Mesenchymal stem cell (in vitro differentiated cells and primary cell): ENCODE measurements around the gene ABTB2.

Experiments used
- DNase-seq: peaks from one replicate; pipeline ENCODE4 v3.0.0-alpha.2; 2013
- H2AFZ ChIP-seq: one replicate; pipeline ENCODE4 v1.6.1; 2013; ENCODE audit warnings: low read depth, mild to moderate bottlenecking, control low read depth, inconsistent platforms, low read length, moderate library complexity
- H2AK5ac ChIP-seq: 2 replicates; pipeline ENCODE4 v1.6.1; 2013; ENCODE audit warnings: low read length, moderate library complexity, mild to moderate bottlenecking, inconsistent platforms; ENCODE audit not compliant: severe bottlenecking
- H2BK120ac ChIP-seq: one replicate; pipeline ENCODE4 v1.6.1; 2013; ENCODE audit warnings: low read depth, mild to moderate bottlenecking, inconsistent platforms, low read length, moderate library complexity
- H2BK12ac ChIP-seq, 2 experiments: one replicate each; pipeline ENCODE4 v1.6.1; 2013; ENCODE audit warnings: inconsistent platforms in 2 of 2, low read length in 2 of 2, mild to moderate bottlenecking in 2 of 2, moderate library complexity in 2 of 2, control low read depth in 1 of 2
- H2BK15ac ChIP-seq: one replicate; pipeline ENCODE4 v1.6.1; 2013; ENCODE audit warnings: mild to moderate bottlenecking, low read depth, inconsistent platforms; ENCODE audit not compliant: poor library complexity, severe bottlenecking
- H2BK5ac ChIP-seq: 2 replicates; pipeline ENCODE4 v1.6.1; 2013; ENCODE audit warnings: low read depth, mild to moderate bottlenecking, low read length, control low read depth, inconsistent platforms; ENCODE audit not compliant: poor library complexity, severe bottlenecking
- H3K14ac ChIP-seq, 2 experiments: one replicate each; pipeline ENCODE4 v1.6.1; 2013; ENCODE audit warnings: inconsistent platforms in 2 of 2, low read length in 2 of 2, control low read depth in 1 of 2, mild to moderate bottlenecking in 1 of 2, moderate library complexity in 1 of 2
- H3K18ac ChIP-seq, 2 experiments: one replicate each; pipeline ENCODE4 v1.6.1; 2013; ENCODE audit warnings: inconsistent platforms in 2 of 2, low read length in 2 of 2, control low read depth in 1 of 2, low read depth in 1 of 2, mild to moderate bottlenecking in 1 of 2
- H3K23ac ChIP-seq, 2 experiments: one replicate each; pipeline ENCODE4 v1.6.1; 2013; ENCODE audit warnings: inconsistent platforms in 2 of 2, low read length in 2 of 2, mild to moderate bottlenecking in 2 of 2, moderate library complexity in 2 of 2, control low read depth in 1 of 2
- H3K27ac ChIP-seq: 2 replicates; pipeline ENCODE4 v1.5.1; 2013; ENCODE audit warnings: mild to moderate bottlenecking, moderate library complexity, low read length, control low read depth, inconsistent platforms; ENCODE audit not compliant: poor library complexity, severe bottlenecking
- H3K27me3 ChIP-seq, 2 experiments: 2 replicates each; pipeline versions ENCODE4 v1.6.1 to v1.7.0; 2013; ENCODE audit warnings: low read length in 2 of 2, mild to moderate bottlenecking in 2 of 2, moderate library complexity in 2 of 2, control low read depth in 1 of 2, inconsistent platforms in 1 of 2; ENCODE audit not compliant: control insufficient read depth in 1 of 2, insufficient read depth in 1 of 2
- H3K36me3 ChIP-seq, 2 experiments: 2 replicates each; pipeline versions ENCODE4 v1.6.1 to v1.7.0; 2013; ENCODE audit warnings: low read length in 2 of 2, control low read depth in 1 of 2, inconsistent platforms in 1 of 2, low read depth in 1 of 2, mild to moderate bottlenecking in 1 of 2; ENCODE audit not compliant: insufficient read depth in 2 of 2, control insufficient read depth in 1 of 2
- H3K4ac ChIP-seq, 2 experiments: one replicate each; pipeline ENCODE4 v1.6.1; 2013; ENCODE audit warnings: inconsistent platforms in 2 of 2, low read length in 2 of 2, mild to moderate bottlenecking in 2 of 2, moderate library complexity in 2 of 2, control low read depth in 1 of 2, low read depth in 1 of 2
- H3K4me1 ChIP-seq: 2 replicates; pipeline ENCODE4 v1.6.1; 2013; ENCODE audit warnings: low read depth, low read length, control low read depth; ENCODE audit not compliant: control insufficient read depth, insufficient read depth
- H3K4me2 ChIP-seq: 2 replicates; pipeline ENCODE4 v1.6.1; 2013; ENCODE audit warnings: low read length, mild to moderate bottlenecking, inconsistent platforms; ENCODE audit not compliant: poor library complexity, severe bottlenecking
- H3K4me3 ChIP-seq, 2 experiments: 2 replicates each; pipeline versions ENCODE4 v1.5.1 to v1.7.0; 2013; ENCODE audit warnings: low read length in 2 of 2, mild to moderate bottlenecking in 2 of 2, control low read depth in 1 of 2, low read depth in 1 of 2; ENCODE audit not compliant: insufficient read depth in 1 of 2
- H3K79me1 ChIP-seq: replicated peaks from 2 replicates; pipeline ENCODE4 v1.6.1; 2013; ENCODE audit warnings: mild to moderate bottlenecking, control low read depth, low read length, inconsistent platforms; ENCODE audit not compliant: poor library complexity, severe bottlenecking
- H3K9ac ChIP-seq: 2 replicates; pipeline ENCODE4 v1.7.0; 2013; ENCODE audit warnings: mild to moderate bottlenecking, low read length, moderate library complexity
- H3K9me3 ChIP-seq: 2 replicates; pipeline ENCODE4 v1.7.0; 2013; ENCODE audit warnings: mild to moderate bottlenecking, low read length; ENCODE audit not compliant: control insufficient read depth
- H4K8ac ChIP-seq: one replicate; pipeline ENCODE4 v1.6.1; 2013; ENCODE audit warnings: inconsistent platforms, mild to moderate bottlenecking, low read length, moderate library complexity
- H4K91ac ChIP-seq: one replicate; pipeline ENCODE4 v1.6.1; 2013; ENCODE audit warnings: mild to moderate bottlenecking, low read length, inconsistent platforms
- WGBS: methylation state at CpG from one replicate; pipeline ENCODE4 v1.1.7; 2013; ENCODE audit warnings: mixed read lengths; 5-methylcytosine and 5-hydroxymethylcytosine counted together

ABTB2 gene

DNA sequence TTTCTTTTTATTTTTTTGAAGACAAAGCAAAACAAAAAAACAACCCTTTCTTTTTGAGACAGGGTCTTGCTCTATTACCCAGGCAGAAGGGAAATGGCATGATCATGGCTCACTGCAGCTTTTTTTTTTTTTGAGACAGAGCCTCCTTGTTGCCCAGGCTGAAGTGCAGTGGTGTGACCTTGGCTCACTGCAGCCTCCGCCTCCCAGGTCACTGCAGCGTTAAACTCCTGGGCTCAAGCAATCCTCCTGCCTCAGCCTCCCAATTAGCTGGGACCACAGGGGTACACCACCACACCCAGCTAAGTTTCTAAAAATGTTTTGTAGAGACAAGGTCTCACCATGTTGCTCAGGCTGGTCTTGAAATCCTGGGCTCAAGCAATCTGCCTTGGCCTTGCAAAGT lies 124.6 kb downstream of the ABTB2 start:
- 81% methylated on average over 2 of the region's 2 CpGs for WGBS
- Histone ChIP-seq H2BK120ac (no peak overlapping the region), H3K9me3 (no peaks in the 10 kb centered on the region)

DNA sequence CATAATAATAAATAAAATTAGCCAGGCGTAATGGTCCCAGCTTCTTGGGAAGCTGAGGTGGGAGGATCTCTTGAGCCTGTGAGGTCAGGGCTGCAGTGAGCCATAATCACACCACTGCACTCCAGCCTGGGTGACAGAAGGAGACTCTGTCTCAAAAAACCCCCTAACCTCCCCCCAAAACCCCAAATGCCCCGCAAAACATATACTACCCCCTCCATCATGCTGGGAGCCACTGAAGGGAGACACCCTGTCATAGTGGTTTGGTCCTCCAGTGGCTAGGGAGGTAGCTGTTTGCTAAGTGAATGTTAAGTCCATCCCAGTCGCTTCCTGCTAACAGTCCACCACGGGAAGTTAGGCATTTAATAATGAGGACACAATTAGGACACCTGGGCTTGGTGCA lies 125.0 kb downstream of the ABTB2 start:
- no peak overlapping the region for H3K18ac ChIP-seq
- WGBS: 70% methylated on average over 2 of the region's 4 CpGs

More for the DNA sequence above, 124.6 kb downstream of the ABTB2 start:
- Histone ChIP-seq H2AFZ (no peak overlapping the region), H3K14ac (no peak overlapping the region), H3K4me3 (no peak overlapping the region), H2BK15ac (no peak overlapping the region), H3K4ac (no peak overlapping the region), H3K79me1 (peaks cover 33% of the 10 kb centered on the region), H4K91ac (no peak overlapping the region), H3K23ac (no peak overlapping the region), H3K18ac (no peak overlapping the region), H2BK5ac (no peak overlapping the region), H3K9ac (no peak overlapping the region), H2AK5ac (no peak overlapping the region), H3K27me3 (peaks cover 0 to 7% of the 10 kb centered on the region in 2 experiments), H3K4me1 (peaks cover 9% of the 10 kb centered on the region), H3K4me2 (no peak overlapping the region), H4K8ac (no peak overlapping the region), H3K27ac (no peak overlapping the region), H2BK12ac (no peak overlapping the region), H3K36me3 (no peaks in the 10 kb centered on the region)
- no peak for DNase-seq

DNA sequence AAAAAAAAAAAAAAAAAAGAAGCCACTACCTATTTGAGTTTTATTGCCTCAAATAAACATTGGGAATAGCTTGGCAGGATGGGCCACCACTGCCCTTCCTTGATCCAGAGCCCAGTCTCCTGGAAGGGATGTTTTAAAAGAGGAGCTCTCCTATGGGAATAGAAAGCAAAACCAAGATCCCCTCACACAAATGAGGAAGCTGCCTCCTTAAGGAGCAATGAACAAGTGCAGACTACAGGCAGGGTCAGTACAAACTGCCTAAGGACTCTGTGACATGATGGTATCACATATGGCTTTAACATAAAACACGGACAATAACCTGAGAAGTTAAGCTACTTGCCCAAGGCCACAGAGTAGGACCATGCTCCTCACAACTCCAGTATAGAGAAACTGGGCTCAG lies 131.6 kb downstream of the ABTB2 start:
- Histone ChIP-seq H3K36me3 (no peaks in the 10 kb centered on the region), H3K14ac (no peak overlapping the region), H2AK5ac (no peak overlapping the region), H3K27ac (no peak overlapping the region), H3K23ac (no peak overlapping the region), H3K79me1 (peaks cover 24% of the 10 kb centered on the region), H3K4me1 (peaks cover 10% of the 10 kb centered on the region), H3K9ac (no peak overlapping the region), H3K4me2 (no peak overlapping the region), H3K4me3 (no peak overlapping the region), H3K4ac (no peak overlapping the region), H3K27me3 (peaks cover 0 to 8% of the 10 kb centered on the region in 2 experiments), H4K8ac (no peak overlapping the region), H3K9me3 (no peaks in the 10 kb centered on the region), H2BK120ac (no peak overlapping the region), H2BK15ac (no peak overlapping the region), H2BK5ac (no peak overlapping the region), H2AFZ (no peak overlapping the region), H4K91ac (no peak overlapping the region), H2BK12ac (no peak overlapping the region), H3K18ac (no peak overlapping the region)
- WGBS: 100% methylated on average over 1 of the region's 1 CpG
- DNase-seq: no peak

More for the DNA sequence above, 125.0 kb downstream of the ABTB2 start:
- H3K14ac ChIP-seq: no peak overlapping the region
- H3K9me3 ChIP-seq: no peaks in the 10 kb centered on the region
- H3K4me1 ChIP-seq: peaks cover 9% of the 10 kb centered on the region
- no peak overlapping the region for H2AFZ ChIP-seq
- H3K79me1 ChIP-seq: peaks cover 30% of the 10 kb centered on the region
- H3K9ac ChIP-seq: no peak overlapping the region
- H3K27ac ChIP-seq: no peak overlapping the region
- H3K4me3 ChIP-seq: no peak overlapping the region
- H2BK120ac ChIP-seq: no peak overlapping the region
- DNase-seq: no peak
- H4K91ac ChIP-seq: no peak overlapping the region
- H3K27me3 ChIP-seq: peaks cover 0 to 7% of the 10 kb centered on the region in 2 experiments
- no peak overlapping the region for H3K23ac ChIP-seq
- no peak overlapping the region for H4K8ac ChIP-seq
- H3K4ac ChIP-seq: no peak overlapping the region
- H3K36me3 ChIP-seq: no peaks in the 10 kb centered on the region
- no peak overlapping the region for H2BK15ac ChIP-seq
- H2BK5ac ChIP-seq: no peak overlapping the region
- H2AK5ac ChIP-seq: no peak overlapping the region
- no peak overlapping the region for H3K4me2 ChIP-seq
- no peak overlapping the region for H2BK12ac ChIP-seq

DNA sequence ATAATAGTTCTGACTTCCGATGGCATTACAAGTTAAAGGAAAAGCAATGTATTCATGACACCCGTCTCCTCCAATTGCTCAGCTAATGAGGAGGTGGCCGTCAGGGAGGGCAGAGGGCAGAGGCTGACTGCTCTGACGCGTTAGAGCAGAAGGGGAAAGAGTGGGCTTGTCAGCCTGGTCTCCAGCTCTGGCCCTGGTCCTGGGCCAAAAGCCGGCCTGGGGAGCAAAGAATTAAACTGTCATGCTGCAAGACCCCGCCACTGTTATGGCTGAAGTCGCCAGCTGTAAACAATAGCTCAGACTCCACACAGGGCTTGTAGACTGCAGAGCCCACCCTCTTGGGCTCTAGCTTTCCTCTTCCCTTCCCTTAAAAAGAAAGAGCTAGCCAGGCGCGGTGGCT lies 132.7 kb downstream of the ABTB2 start:
- Histone ChIP-seq H3K79me1 (peaks cover 25% of the 10 kb centered on the region), H2BK15ac (no peak overlapping the region), H3K4me3 (no peak overlapping the region), H3K4me2 (no peak overlapping the region), H2AK5ac (no peak overlapping the region), H3K14ac (no peak overlapping the region), H2BK5ac (no peak overlapping the region), H2BK12ac (no peak overlapping the region), H3K18ac (no peak overlapping the region), H4K91ac (no peak overlapping the region), H3K9ac (no peak overlapping the region), H3K27ac (no peak overlapping the region), H3K4ac (no peak overlapping the region), H4K8ac (no peak overlapping the region), H3K36me3 (no peaks in the 10 kb centered on the region), H3K27me3 (peaks cover 0 to 8% of the 10 kb centered on the region in 2 experiments), H3K9me3 (no peaks in the 10 kb centered on the region), H2BK120ac (no peak overlapping the region), H3K23ac (no peak overlapping the region), H2AFZ (no peak overlapping the region), H3K4me1 (peaks cover 10% of the 10 kb centered on the region)
- DNase-seq: no peak
- WGBS: 68% methylated on average over 9 of the region's 10 CpGs
